Keratinocyte (primary cell): Measurements from ENCODE around the gene TNRC18. TPM values are rescaled to one million over a fixed set of nuclear protein-coding genes. Genes with fewer than 3 reads are reported as not detected.
"Not testable (repeated sequence)": the region's sequence is repeated elsewhere in the genome, so short reads cannot be mapped to it uniquely, and the experiment has no call there.

Experiments
- DNase-seq: peaks from one replicate; pipeline ENCODE4 v3.0.0-alpha.2; 2011; ENCODE audit warnings: low read depth, missing footprints, low spot score
- FAIRE-seq: peaks from 2 replicates; lab custom pipeline; 2011; peaks lifted over from hg19 to GRCh38; lab: Jason Lieb, UNC
- H2AFZ ChIP-seq: 2 replicates; pipeline ENCODE4 v1.6.0; 2012; ENCODE audit warnings: low read length, control low read depth, inconsistent platforms; ENCODE audit not compliant: control insufficient read depth
- H3K27ac ChIP-seq: 2 replicates; pipeline ENCODE4 v1.5.1; 2011; ENCODE audit warnings: low read length; ENCODE audit not compliant: control insufficient read depth, insufficient read depth
- H3K27me3 ChIP-seq: 3 replicates; pipeline ENCODE4 v1.6.0; 2011; ENCODE audit warnings: low read length; ENCODE audit not compliant: control insufficient read depth, insufficient read depth; ENCODE audit errors: extremely low read depth
- H3K36me3 ChIP-seq, 2 experiments: 2 replicates in 1 of 2; 3 replicates in 1 of 2; pipeline ENCODE4 v1.5.1; 2011; ENCODE audit warnings: low read length in 2 of 2, mild to moderate bottlenecking in 1 of 2; ENCODE audit not compliant: control insufficient read depth in 2 of 2, insufficient read depth in 2 of 2; ENCODE audit errors: extremely low read depth in 1 of 2
- H3K4me1 ChIP-seq: 3 replicates; pipeline ENCODE4 v1.5.1; 2011; ENCODE audit warnings: low read length; ENCODE audit not compliant: control insufficient read depth, insufficient read depth; ENCODE audit errors: extremely low read depth
- H3K4me2 ChIP-seq: 3 replicates; pipeline ENCODE4 v1.6.0; 2011; ENCODE audit warnings: low read depth, low read length; ENCODE audit not compliant: control insufficient read depth, insufficient read depth; ENCODE audit errors: extremely low read depth
- H3K4me3 ChIP-seq, 3 experiments: fragments of 200-600 bp in 1 of 3; sonication (generic) in 1 of 3; 2 replicates in 2 of 3; 3 replicates in 1 of 3; pipeline ENCODE4 v1.5.1; 2011 to 2016; ENCODE audit warnings: low read length in 3 of 3, mild to moderate bottlenecking in 3 of 3, control low read depth in 2 of 3, inconsistent platforms in 1 of 3, low read depth in 1 of 3, mixed read lengths in 1 of 3, mixed run types in 1 of 3, moderate library complexity in 1 of 3; ENCODE audit not compliant: control insufficient read depth in 2 of 3, insufficient read depth in 2 of 3; ENCODE audit errors: extremely low read depth in 1 of 3
- H3K79me2 ChIP-seq: 2 replicates; pipeline ENCODE4 v1.6.0; 2012; ENCODE audit warnings: low read length; ENCODE audit not compliant: control insufficient read depth, insufficient read depth
- H3K9ac ChIP-seq: 3 replicates; pipeline ENCODE4 v1.6.0; 2011; ENCODE audit warnings: low read length; ENCODE audit not compliant: control insufficient read depth, insufficient read depth; ENCODE audit errors: extremely low read depth
- H3K9me1 ChIP-seq: 3 replicates; pipeline ENCODE4 v1.6.0; 2011; ENCODE audit warnings: low read length; ENCODE audit not compliant: control insufficient read depth, insufficient read depth; ENCODE audit errors: extremely low read depth
- H3K9me3 ChIP-seq: 2 replicates; pipeline ENCODE4 v1.5.1; 2012; ENCODE audit warnings: low read depth, low read length; ENCODE audit not compliant: control insufficient read depth
- H4K20me1 ChIP-seq: 3 replicates; pipeline ENCODE4 v1.6.0; 2011; ENCODE audit warnings: low read length; ENCODE audit not compliant: control insufficient read depth, insufficient read depth; ENCODE audit errors: extremely low read depth
- EZH2 ChIP-seq: IDR thresholded peaks from one replicate; pipeline ENCODE4 v1.6.1; 2012; ENCODE audit warnings: inconsistent platforms, mild to moderate bottlenecking, low read length, moderate library complexity
- dilution Hi-C: fragments of 300-500 bp; cut with MboI; formaldehyde crosslinking; loops from one replicate; pipeline ENCODE4 v1.7.0; 2020; ENCODE audit warnings: low sequenced_read_pairs; ENCODE audit not compliant: extremely low pct_ligation_motif_present
- polyA plus RNA-seq, 5 experiments: library from polyadenylated mRNA; depleted of rRNA in 3 of 5; stranded (reverse) in 3 of 5; stranded (forward) in 1 of 5; unstranded in 1 of 5; fragments of >200 nt; gene quantifications; 1 replicate in 1 of 5; 2 replicates in 3 of 5; 3 replicates in 1 of 5; pipeline versions ENCODE4 v1.2.1 to v1.2.3, GENCODE V29; 2011 to 2012; ENCODE audit warnings: missing spikeins in 2 of 5, low read depth in 1 of 5, low replicate concordance in 1 of 5
- TF ChIP-seq, protein P1 (sequence below), 3 experiments: IDR thresholded peaks in 1 of 3; conservative IDR thresholded peaks in 1 of 3; optimal IDR thresholded peaks in 1 of 3; 2 replicates in 2 of 3; 3 replicates in 1 of 3; pipeline versions ENCODE3 to v1.5.1; 2011; ENCODE audit warnings: low read length in 3 of 3, mild to moderate bottlenecking in 3 of 3, moderate library complexity in 2 of 3, control low read depth in 1 of 3, inconsistent platforms in 1 of 3; ENCODE audit not compliant: insufficient read depth in 2 of 3; ENCODE audit errors: extremely low read depth in 1 of 3

The TNRC18 gene
- polyA plus RNA-seq, 1 donor (not counting 4 experiments of a cell fraction or from before 2014, with no cell fraction given) = 13.2 TPM

DNA sequence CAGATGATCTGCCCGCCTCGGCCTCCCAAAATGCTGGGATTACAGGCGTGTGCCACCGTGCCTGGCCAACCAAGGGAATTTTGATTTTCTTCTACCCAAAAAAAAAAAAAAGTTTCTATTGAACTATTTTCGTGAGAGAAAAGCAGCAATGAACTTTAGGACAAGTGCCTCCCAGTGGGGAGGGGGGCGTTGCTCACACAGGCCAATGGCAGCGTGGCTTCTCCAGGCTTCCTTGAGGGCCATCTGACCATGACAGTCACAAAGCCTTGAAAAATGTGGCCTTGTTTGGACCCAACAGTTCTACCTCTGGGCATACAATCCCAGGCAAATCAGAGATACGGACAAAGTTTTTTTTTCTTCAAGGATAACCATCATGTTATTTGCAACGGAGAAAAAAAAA, 56.0 kb downstream of the TNRC18 start:
- no peak overlapping the region for H3K27ac ChIP-seq
- H4K20me1 ChIP-seq = peaks cover 20% of the 10 kb centered on the region
- FAIRE-seq = no peak

DNA sequence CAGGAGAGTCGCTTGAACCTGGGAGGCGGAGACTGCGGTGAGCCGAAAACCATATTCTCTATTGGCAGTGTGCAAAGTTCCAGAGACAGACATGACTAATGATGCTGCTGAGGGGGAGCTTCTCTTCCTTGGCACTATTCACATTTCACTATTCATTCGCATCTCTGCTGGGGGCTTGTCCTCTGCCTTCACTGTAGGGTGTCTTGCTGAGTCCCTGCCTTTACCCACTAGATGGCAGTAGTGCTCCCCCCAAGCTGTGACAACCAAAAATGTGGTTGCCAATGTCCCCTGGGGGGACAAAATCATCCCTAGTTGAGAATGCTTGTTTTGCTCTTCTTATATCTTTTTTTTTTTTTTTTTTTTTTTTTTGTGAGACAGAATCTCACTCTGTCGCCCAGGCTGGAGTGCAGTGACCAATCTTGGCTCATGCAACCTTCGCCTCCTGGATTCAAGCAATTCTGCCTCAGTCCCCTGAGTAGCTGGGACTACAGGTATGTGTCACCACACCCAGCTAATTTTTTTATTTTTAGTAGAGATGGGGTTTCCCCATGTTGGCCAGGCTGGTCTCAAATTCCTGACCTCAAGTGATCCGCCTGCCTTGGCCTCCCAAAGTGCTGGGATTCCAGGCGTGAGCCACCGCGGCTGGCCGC, 57.5 kb downstream of the TNRC18 start:
- H3K4me3 ChIP-seq, H3K4me2 ChIP-seq, H3K9me3 ChIP-seq, H3K9ac ChIP-seq, dilution Hi-C loops, H3K27me3 ChIP-seq, H3K9me1 ChIP-seq, H2AFZ ChIP-seq, H3K4me1 ChIP-seq, H3K27ac ChIP-seq: not testable (repeated sequence)
- Histone ChIP-seq H3K36me3 (peaks cover 21 to 32% of the 10 kb centered on the region in 2 experiments), H3K79me2 (peaks cover 79% of the 10 kb centered on the region), H4K20me1 (peaks cover 24% of the 10 kb centered on the region)
- FAIRE-seq (peak; percentile 68), DNase-seq (peak; percentile 69)
- TF ChIP-seq, protein P1, sequence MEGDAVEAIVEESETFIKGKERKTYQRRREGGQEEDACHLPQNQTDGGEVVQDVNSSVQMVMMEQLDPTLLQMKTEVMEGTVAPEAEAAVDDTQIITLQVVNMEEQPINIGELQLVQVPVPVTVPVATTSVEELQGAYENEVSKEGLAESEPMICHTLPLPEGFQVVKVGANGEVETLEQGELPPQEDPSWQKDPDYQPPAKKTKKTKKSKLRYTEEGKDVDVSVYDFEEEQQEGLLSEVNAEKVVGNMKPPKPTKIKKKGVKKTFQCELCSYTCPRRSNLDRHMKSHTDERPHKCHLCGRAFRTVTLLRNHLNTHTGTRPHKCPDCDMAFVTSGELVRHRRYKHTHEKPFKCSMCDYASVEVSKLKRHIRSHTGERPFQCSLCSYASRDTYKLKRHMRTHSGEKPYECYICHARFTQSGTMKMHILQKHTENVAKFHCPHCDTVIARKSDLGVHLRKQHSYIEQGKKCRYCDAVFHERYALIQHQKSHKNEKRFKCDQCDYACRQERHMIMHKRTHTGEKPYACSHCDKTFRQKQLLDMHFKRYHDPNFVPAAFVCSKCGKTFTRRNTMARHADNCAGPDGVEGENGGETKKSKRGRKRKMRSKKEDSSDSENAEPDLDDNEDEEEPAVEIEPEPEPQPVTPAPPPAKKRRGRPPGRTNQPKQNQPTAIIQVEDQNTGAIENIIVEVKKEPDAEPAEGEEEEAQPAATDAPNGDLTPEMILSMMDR (optimal IDR thresholded peaks at IDR 0.05 in 1 of 3, IDR thresholded peaks at IDR 0.05 in 1 of 3, conservative IDR thresholded peaks at IDR 0.05 in 1 of 3; ENCODE audit: extremely low read depth in 1 of 3, insufficient read depth in 2 of 3, low read length in 3 of 3) = peak; percentile 76 to 83 (median 79)

More for the DNA sequence above, 56.0 kb downstream of the TNRC18 start:
- Histone ChIP-seq H3K36me3 (peaks cover 16 to 32% of the 10 kb centered on the region in 2 experiments), H3K9me1 (peaks cover 3% of the 10 kb centered on the region), H3K27me3 (no peaks in the 10 kb centered on the region), H2AFZ (no peak overlapping the region), H3K4me3 (no peak overlapping the region), H3K9ac (no peak overlapping the region), H3K4me1 (peaks cover 3% of the 10 kb centered on the region), H3K9me3 (no peaks in the 10 kb centered on the region), H3K79me2 (peaks cover 83% of the 10 kb centered on the region), H3K4me2 (no peak overlapping the region)
- DNase-seq = no peak
- TF ChIP-seq EZH2 = no peak
- TF ChIP-seq, protein P1 (optimal IDR thresholded peaks at IDR 0.05 in 1 of 3, IDR thresholded peaks at IDR 0.05 in 1 of 3, conservative IDR thresholded peaks at IDR 0.05 in 1 of 3; ENCODE audit: extremely low read depth in 1 of 3, insufficient read depth in 2 of 3, low read length in 3 of 3) = no peak
- dilution Hi-C loops = no loop called here
